GM18861 (cell line): Measurements from ENCODE around the gene SORT1.
"Not testable (repeated sequence)": the region's sequence is repeated elsewhere in the genome, so short reads cannot be mapped to it uniquely, and the experiment has no call there.

Experiments
- ATAC-seq: cut with Tn5 transposase; IDR thresholded peaks from one replicate; pipeline ENCODE4 v1.9.1; 2021; ENCODE audit not compliant: unreplicated experiment

SORT1 gene

GRCh38 chr1:109350182-109350581 is 47.5 kb downstream of the SORT1 start:
- no peak for ATAC-seq

DNA sequence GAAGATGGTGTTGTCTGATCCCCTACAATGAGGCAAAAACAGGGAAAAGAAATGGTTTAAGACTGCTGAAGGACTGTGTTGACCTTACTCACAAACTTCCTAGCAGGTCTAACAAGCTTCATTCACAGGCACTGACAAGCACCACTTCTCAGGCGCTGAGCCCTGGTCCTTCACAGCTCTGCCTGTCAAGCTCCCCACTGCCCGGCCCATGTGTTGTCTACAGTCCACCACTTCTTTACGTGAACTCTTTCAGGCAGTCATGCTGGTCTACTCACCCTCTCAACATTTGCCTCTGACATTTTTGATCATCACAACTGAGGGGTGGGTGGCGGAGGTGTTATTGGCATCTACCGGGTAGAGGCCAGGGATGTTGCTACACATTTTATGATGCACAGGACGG is 50.2 kb downstream of the SORT1 start:
- ATAC-seq = no peak

GRCh38 chr1:109341944-109342930 is 55.5 kb downstream of the SORT1 start:
- ATAC-seq = no peak

- ATAC-seq = no peak
These were observed 59.1 kb downstream of the SORT1 start for GRCh38 chr1:109338608-109339007.

DNA sequence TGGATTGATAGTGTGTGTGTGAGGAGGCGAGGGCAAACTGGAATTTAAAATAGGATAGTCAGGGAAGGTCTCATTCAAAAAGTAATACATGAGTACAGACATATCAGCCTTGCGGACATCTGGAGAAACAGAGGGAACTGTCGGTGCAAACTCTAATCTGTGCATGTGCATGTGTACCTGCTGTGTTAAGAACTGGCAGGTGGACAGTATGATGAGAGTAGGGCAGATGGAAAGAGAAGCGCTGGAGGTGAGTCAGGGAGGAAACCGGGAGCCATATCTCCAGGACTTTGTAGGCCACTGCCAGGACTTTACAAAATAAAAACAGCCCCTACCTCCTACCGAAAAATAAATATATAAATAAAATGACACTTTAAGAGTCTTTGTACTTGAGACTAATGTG is 59.6 kb downstream of the SORT1 start:
- ATAC-seq = no peak

GRCh38 chr1:109335091-109335490 is 62.6 kb downstream of the SORT1 start:
- ATAC-seq = no peak

GRCh38 chr1:109331113-109331512 is 66.6 kb downstream of the SORT1 start:
- ATAC-seq = no peak

- no peak for ATAC-seq
These were observed 70.4 kb downstream of the SORT1 start for GRCh38 chr1:109327285-109327684.

- no peak for ATAC-seq
These were observed 74.7 kb downstream of the SORT1 start for GRCh38 chr1:109322974-109323373.

GRCh38 chr1:109319114-109319513 is 78.6 kb downstream of the SORT1 start:
- no peak for ATAC-seq

DNA sequence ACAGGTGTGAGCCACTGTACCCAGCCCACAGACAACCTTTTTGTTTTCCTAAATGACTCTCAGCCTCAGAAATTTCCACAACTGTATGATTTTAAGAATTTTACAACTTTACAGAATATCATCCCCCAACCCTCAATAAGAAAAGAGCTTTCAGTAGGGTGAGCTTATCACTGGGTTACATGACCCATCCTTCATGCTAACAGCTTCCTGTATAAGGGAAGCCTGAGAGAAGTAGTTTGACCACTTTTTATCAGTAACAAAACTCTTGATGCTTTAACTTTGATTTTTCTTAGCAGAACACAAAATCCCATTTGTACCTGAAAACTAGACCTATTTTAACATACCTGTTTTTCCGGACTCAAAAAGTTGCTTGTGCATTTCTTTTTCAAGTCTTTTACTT is 81.2 kb downstream of the SORT1 start:
- ATAC-seq = no peak

GRCh38 chr1:109315288-109315687 is 82.4 kb downstream of the SORT1 start:
- ATAC-seq = no peak

DNA sequence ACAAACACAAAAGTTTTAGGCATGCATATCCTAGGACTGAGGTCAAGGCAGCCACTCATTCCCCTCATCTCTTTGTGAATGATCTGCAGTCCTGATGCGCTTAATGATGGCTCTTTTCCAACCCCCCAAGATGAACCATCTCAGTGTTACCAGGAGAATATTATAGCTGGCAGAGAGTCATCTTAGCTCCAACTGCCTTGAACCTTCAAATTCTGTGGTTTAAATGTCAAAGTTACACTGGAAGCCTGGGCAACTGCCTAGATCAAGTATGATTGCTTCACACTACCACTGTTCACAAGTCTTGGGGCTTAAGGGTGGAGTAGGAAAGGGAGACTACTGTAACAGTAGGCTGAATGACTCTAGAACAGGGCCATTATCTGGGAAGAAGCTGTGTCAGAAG is 82.9 kb downstream of the SORT1 start:
- no peak for ATAC-seq

DNA sequence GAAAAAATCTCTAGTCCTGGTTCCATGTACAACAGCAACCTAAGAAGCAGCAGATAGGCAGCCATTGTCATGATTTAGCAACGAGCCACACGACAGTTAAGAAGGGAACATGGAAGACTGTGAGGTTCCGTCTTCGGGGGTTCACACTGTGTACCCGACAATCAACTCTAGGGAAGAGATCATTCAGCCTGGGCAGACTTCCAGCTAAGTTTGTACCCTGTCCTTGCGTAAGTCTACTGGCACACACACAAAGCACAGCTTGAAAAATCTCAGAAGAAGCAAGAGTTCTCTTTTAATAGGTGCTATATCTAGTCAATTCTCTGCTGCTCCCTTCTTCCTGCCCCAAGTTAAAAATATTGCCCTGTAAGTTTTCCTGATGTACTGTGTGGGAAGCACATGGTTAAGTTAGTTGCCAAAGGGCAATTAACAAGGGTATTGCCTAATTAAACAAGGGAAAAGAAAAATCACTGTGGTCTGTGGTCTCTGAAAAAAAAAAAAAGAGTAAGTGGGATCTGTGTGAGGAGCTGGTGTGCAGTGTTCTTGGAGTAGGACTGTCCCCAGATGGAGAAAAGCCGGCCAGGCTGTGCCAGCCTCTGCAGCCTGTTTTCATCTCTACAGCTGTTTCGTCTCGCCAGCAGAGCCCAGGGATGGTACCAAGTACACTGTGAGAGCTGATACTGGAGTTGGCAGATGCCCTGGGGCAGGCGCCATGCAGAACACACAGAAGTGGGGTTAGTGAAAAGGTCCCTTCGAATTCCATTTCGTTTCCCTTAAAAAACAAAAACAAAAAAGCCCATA is 84.5 kb downstream of the SORT1 start:
- ATAC-seq = no peak

GRCh38 chr1:109312246-109312645 is 85.5 kb downstream of the SORT1 start:
- no peak for ATAC-seq

GRCh38 chr1:109309347-109309746 is 88.4 kb downstream of the SORT1 start:
- no peak for ATAC-seq

DNA sequence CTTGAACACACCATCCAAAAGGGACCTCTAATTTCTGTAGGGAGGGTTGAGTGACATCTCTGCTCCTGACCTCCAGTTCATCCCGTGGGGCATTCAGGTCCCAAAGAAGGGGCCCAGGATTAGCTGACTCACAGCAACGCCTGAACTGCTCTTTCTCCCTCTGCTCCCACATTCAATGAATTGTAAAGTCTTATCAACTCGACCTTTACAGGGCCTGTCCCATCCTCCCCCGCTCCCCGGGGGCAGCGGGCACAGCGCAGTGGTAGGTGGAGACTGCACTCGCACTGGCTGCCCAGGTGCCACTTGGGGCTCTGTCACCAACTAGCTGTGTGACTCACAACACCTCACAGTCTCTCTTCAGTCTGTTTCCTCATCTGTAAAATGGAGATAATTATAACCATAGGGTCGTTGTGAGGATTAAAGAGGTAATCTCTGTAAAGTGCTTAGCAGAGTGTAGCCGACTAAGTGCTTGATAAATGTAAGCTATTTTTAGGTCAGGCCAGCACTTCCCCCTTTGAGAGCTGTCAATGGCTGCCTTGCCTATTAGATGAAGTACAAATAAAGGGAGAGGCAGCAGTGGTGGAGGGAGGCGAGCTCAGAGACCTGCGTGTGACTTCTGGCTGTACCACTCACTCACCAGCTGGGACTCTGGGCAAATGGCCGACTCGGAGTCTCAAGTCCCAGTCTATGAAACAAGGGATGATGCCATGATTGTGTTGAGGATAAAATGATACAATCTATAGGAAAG is 90.3 kb downstream of the SORT1 start:
- no peak for ATAC-seq

DNA sequence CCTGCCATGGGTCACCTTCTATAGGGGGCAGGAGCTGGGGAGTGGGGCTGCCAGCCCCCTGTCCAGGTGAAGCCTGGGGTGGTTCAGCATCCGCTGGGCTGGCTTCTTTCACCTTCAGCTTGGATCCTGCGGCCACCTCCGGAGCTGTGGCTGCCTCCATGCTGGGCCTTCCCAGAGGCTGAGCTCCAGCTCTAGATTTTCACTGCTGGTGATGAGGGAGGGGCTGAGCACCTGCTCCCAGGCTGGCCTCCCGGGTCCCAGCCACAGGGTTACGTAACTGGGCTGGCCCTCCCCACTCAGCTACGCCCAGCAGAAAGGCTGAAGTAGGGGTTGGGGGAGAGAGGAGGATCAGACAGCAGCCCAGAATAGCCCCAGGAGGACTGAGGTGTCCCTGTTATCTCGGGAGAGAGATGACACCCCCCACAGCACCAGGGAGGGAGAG is 90.9 kb downstream of the SORT1 start, which contains the start of gene MYBPHL:
Gene MYBPHL, minus strand, starts transcription at position 180 of the 442 bp plus-strand sequence. Its CDS starts 20 bp downstream, at position 160.
- no peak for ATAC-seq

DNA sequence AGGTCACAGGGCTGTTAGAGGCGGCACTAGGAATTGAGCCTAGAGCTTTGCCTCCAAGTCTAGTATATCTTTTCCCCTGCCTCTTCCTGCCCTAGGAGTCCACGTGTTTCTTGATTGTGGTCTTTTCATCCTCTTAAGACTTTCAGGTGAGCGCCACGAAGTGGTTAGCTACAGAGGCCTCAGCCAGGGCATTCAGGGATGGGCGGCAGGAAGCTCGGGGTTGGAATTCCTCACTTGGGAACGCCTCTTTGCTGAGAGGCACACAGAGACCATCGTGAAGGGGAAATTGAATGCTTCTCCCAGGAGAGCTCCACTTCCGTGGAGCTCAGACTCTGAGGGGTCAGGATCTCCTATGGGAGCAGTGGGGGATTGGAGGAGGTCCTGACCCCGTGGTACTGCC is 91.7 kb downstream of the SORT1 start:
- not testable (repeated sequence) for ATAC-seq

DNA sequence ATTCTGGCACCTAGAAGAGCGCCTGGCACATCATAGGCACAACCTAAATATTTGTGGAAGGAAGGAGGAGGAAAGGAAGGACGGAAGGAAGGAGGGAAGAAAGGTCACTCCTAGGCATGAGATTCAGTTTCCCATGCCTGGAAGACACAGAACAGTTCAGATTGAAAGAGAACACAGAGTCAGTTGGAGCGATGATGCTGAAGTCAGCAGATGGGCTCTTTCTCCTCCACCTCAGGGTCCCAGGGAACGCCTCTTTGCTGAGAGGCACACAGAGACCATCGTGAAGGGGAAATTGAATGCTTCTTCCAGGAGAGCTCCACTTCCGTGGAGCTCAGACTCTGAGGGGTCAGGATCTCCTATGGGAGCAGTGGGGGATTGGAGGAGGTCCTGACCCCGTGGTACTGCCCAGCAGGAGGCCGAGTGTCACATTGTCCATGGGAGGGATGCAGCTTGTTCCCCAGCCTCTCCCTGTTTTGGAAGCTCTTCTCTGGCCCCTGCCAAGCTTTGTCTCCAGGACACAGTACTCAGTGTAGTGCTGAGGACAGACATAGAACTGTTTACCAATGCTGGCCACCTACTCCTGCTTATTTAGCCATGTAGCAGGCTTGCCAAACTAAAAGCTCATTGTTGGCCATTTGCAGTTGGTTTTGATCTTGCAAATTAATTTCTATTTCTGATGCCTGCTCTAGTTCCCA is 93.3 kb downstream of the SORT1 start:
- no peak for ATAC-seq
